ENCODE measurements around the gene ABI3BP.

The ABI3BP gene

DNA sequence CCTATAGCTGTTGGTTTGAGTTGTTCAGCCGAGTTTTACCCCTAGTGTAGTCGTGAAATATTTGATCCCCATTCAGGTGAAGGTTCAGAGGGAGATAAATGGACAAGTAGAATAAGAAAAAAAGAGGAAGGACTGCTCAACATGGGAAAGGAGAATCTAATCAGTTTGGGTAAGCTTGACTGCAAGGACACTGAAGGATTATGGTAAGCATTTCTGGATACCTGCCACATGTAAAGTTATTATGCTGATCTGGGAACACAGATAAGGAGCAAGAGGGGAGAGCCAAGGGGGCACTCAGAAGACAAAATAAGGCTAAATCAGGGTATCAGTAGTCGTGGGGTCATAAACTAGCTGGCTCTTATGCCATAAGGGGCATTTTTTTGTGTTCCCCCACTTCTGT is 234.1 kb downstream of the ABI3BP start:
- Histone ChIP-seq H3K27ac (ENCODE audit: low read depth, low read length) (no peak overlapping the region), H3K36me3 (ENCODE audit: low read length) (no peaks in the 10 kb centered on the region), H3K9me3 (ENCODE audit: insufficient read depth, low read length) (no peaks in the 10 kb centered on the region), H3K4me3 (ENCODE audit: insufficient read depth, low read length, poor library complexity, severe bottlenecking) (no peak overlapping the region), H3K9me2 (replicated peaks; ENCODE audit: insufficient read depth, low read length) (no peaks in the 10 kb centered on the region), H3F3A (ENCODE audit: insufficient read depth) (no peaks in the 10 kb centered on the region), H3K79me2 (ENCODE audit: insufficient read depth, low read length) (no peaks in the 10 kb centered on the region), H3K27me3 (ENCODE audit: low read length) (no peaks in the 10 kb centered on the region), H3K9ac (ENCODE audit: low read length) (no peak overlapping the region), H2AFZ (ENCODE audit: low read depth, low read length, severe bottlenecking) (no peak overlapping the region), H4K20me1 (ENCODE audit: low read depth, low read length) (no peaks in the 10 kb centered on the region), H3K4me2 (ENCODE audit: low read depth, low read length, poor library complexity, severe bottlenecking) (no peak overlapping the region)
- TF ChIP-seq, protein P1, sequence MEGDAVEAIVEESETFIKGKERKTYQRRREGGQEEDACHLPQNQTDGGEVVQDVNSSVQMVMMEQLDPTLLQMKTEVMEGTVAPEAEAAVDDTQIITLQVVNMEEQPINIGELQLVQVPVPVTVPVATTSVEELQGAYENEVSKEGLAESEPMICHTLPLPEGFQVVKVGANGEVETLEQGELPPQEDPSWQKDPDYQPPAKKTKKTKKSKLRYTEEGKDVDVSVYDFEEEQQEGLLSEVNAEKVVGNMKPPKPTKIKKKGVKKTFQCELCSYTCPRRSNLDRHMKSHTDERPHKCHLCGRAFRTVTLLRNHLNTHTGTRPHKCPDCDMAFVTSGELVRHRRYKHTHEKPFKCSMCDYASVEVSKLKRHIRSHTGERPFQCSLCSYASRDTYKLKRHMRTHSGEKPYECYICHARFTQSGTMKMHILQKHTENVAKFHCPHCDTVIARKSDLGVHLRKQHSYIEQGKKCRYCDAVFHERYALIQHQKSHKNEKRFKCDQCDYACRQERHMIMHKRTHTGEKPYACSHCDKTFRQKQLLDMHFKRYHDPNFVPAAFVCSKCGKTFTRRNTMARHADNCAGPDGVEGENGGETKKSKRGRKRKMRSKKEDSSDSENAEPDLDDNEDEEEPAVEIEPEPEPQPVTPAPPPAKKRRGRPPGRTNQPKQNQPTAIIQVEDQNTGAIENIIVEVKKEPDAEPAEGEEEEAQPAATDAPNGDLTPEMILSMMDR (IDR thresholded peaks at IDR 0.05; ENCODE audit: insufficient read depth, low read length, poor library complexity, severe bottlenecking): no peak
- TF ChIP-seq EZH2phosphoT487 (conservative IDR thresholded peaks at IDR 0.05; ENCODE audit: low read length): no peak

DNA sequence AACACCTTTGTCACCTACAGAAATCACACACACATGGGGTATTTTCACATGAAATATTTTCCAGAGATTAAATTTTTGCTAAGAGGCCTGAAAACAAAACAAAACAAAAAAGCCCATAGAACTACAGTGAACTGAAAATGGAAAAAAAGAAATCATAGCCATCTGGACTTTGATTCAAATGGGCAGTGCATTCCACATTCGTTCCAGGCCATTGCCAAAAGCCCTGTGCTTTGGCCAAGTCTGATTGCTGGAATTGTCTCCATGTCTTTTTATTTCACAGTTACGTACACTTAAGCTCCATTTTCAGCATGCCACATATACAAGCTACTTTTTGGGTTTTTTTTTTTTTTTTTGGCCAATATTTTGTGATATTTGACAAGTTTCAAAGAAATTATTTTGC is 236.8 kb downstream of the ABI3BP start:
- H3K9ac ChIP-seq (ENCODE audit: low read length): no peak overlapping the region
- no peaks in the 10 kb centered on the region for H3K9me2 ChIP-seq (replicated peaks; ENCODE audit: insufficient read depth, low read length)
- no peak overlapping the region for H2AFZ ChIP-seq (ENCODE audit: low read depth, low read length, severe bottlenecking)
- no peaks in the 10 kb centered on the region for H4K20me1 ChIP-seq (ENCODE audit: low read depth, low read length)
- H3K9me3 ChIP-seq (ENCODE audit: insufficient read depth, low read length): no peaks in the 10 kb centered on the region
- TF ChIP-seq EZH2phosphoT487 (conservative IDR thresholded peaks at IDR 0.05; ENCODE audit: low read length): no peak
- TF ChIP-seq, protein P1 (IDR thresholded peaks at IDR 0.05; ENCODE audit: insufficient read depth, low read length, poor library complexity, severe bottlenecking): no peak
- no peak overlapping the region for H3K27ac ChIP-seq (ENCODE audit: low read depth, low read length)
- no peak overlapping the region for H3K4me2 ChIP-seq (ENCODE audit: low read depth, low read length, poor library complexity, severe bottlenecking)
- no peaks in the 10 kb centered on the region for H3K79me2 ChIP-seq (ENCODE audit: insufficient read depth, low read length)
- H3K27me3 ChIP-seq (ENCODE audit: low read length): no peaks in the 10 kb centered on the region
- H3K36me3 ChIP-seq (ENCODE audit: low read length): peaks cover 6% of the 10 kb centered on the region; the same call in 1 of the 2 replicates
- H3F3A ChIP-seq (ENCODE audit: insufficient read depth): no peaks in the 10 kb centered on the region
- H3K4me3 ChIP-seq (ENCODE audit: insufficient read depth, low read length, poor library complexity, severe bottlenecking): no peak overlapping the region

DNA sequence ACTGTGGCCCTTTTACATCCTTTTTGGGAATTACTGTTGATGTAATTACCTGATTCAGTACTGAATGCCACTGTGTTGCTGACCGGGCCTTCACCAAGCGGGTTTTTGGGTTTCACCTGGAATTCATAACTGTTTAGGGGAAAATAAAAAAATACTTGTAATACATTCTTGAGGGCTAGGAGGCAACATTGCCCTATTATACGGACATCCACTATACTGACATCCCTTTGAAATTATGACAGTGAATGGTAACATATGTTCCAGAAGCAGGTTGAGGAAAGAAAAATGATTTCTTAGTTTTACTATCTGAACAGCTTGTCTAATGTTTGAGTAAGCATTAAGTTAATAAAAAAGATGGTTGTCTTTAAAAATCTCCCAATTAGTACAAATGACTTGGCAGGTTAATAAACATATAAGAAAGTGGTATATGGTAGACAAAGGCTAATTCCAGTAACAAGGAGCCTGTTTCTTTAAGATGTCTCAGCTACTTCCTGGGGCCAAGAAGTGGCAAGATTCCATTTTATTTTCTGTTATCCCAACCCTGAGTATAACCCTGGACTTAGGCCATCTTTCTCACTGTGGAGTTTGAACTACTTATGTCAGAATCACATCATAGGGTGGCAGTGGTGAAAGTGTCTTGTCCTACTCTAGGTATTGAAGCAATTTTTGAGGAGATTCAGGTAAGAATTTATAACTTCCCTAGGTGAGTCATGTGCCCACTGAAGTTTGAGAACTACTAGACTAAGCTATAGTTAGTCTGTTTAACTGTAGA is 238.5 kb downstream of the ABI3BP start:
- H2AFZ ChIP-seq (ENCODE audit: low read depth, low read length, severe bottlenecking): no peak overlapping the region
- H3K27ac ChIP-seq (ENCODE audit: low read depth, low read length): no peak overlapping the region
- no peaks in the 10 kb centered on the region for H3K79me2 ChIP-seq (ENCODE audit: insufficient read depth, low read length)
- H3K9ac ChIP-seq (ENCODE audit: low read length): no peak overlapping the region
- H3K27me3 ChIP-seq (ENCODE audit: low read length): no peaks in the 10 kb centered on the region
- no peaks in the 10 kb centered on the region for H3K9me3 ChIP-seq (ENCODE audit: insufficient read depth, low read length)
- H3F3A ChIP-seq (ENCODE audit: insufficient read depth): no peaks in the 10 kb centered on the region
- no peaks in the 10 kb centered on the region for H4K20me1 ChIP-seq (ENCODE audit: low read depth, low read length)
- H3K36me3 ChIP-seq (ENCODE audit: low read length): peaks cover 9% of the 10 kb centered on the region
- no peak for TF ChIP-seq EZH2phosphoT487 (conservative IDR thresholded peaks at IDR 0.05; ENCODE audit: low read length)
- TF ChIP-seq, protein P1 (IDR thresholded peaks at IDR 0.05; ENCODE audit: insufficient read depth, low read length, poor library complexity, severe bottlenecking): no peak
- no peaks in the 10 kb centered on the region for H3K9me2 ChIP-seq (replicated peaks; ENCODE audit: insufficient read depth, low read length)
- H3K4me2 ChIP-seq (ENCODE audit: low read depth, low read length, poor library complexity, severe bottlenecking): no peak overlapping the region
- H3K4me3 ChIP-seq (ENCODE audit: insufficient read depth, low read length, poor library complexity, severe bottlenecking): no peak overlapping the region

Measured in SU-DHL-6 (cell line).